ENCODE data around the gene DVL1. TPM values are rescaled to one million over a fixed set of nuclear protein-coding genes. Genes with fewer than 3 reads are reported as not detected.

DVL1 gene
- total and polyA plus RNA-seq, 9 of the 15 experiments (the other 6 are each of a cell fraction or from before 2014, with no cell fraction given), result 0.62 to 135 (median 24.3) TPM

DNA sequence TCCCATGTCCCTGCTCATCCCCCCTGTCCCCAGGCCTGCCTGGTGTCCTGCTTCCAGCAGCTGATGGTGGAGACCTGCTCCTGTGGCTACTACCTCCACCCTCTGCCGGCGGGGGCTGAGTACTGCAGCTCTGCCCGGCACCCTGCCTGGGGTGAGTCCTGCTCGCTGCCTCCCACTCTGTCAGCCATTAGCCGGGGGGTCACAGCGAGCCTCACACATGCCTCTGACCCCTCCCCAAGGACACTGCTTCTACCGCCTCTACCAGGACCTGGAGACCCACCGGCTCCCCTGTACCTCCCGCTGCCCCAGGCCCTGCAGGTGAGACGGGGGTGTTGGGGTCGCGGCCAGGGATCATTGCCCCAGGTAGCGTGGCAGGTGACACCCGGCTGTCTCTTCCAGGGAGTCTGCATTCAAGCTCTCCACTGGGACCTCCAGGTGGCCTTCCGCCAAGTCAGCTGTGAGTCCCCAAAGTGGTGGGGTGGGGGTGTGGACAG, 58.9 kb downstream of the DVL1 start (continued):
- TF ChIP-seq, protein P1, sequence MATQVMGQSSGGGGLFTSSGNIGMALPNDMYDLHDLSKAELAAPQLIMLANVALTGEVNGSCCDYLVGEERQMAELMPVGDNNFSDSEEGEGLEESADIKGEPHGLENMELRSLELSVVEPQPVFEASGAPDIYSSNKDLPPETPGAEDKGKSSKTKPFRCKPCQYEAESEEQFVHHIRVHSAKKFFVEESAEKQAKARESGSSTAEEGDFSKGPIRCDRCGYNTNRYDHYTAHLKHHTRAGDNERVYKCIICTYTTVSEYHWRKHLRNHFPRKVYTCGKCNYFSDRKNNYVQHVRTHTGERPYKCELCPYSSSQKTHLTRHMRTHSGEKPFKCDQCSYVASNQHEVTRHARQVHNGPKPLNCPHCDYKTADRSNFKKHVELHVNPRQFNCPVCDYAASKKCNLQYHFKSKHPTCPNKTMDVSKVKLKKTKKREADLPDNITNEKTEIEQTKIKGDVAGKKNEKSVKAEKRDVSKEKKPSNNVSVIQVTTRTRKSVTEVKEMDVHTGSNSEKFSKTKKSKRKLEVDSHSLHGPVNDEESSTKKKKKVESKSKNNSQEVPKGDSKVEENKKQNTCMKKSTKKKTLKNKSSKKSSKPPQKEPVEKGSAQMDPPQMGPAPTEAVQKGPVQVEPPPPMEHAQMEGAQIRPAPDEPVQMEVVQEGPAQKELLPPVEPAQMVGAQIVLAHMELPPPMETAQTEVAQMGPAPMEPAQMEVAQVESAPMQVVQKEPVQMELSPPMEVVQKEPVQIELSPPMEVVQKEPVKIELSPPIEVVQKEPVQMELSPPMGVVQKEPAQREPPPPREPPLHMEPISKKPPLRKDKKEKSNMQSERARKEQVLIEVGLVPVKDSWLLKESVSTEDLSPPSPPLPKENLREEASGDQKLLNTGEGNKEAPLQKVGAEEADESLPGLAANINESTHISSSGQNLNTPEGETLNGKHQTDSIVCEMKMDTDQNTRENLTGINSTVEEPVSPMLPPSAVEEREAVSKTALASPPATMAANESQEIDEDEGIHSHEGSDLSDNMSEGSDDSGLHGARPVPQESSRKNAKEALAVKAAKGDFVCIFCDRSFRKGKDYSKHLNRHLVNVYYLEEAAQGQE (IDR thresholded peaks at IDR 0.05; ENCODE audit: borderline replicate concordance), result peak; percentile 46
- TF ChIP-seq, protein P1 (CRISPR knock-in tag; IDR thresholded peaks at IDR 0.05; ENCODE audit: low read depth), result no peak
- TF ChIP-seq, protein P2, sequence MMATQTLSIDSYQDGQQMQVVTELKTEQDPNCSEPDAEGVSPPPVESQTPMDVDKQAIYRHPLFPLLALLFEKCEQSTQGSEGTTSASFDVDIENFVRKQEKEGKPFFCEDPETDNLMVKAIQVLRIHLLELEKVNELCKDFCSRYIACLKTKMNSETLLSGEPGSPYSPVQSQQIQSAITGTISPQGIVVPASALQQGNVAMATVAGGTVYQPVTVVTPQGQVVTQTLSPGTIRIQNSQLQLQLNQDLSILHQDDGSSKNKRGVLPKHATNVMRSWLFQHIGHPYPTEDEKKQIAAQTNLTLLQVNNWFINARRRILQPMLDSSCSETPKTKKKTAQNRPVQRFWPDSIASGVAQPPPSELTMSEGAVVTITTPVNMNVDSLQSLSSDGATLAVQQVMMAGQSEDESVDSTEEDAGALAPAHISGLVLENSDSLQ (IDR thresholded peaks at IDR 0.05), result no peak
- TF ChIP-seq, protein P3, sequence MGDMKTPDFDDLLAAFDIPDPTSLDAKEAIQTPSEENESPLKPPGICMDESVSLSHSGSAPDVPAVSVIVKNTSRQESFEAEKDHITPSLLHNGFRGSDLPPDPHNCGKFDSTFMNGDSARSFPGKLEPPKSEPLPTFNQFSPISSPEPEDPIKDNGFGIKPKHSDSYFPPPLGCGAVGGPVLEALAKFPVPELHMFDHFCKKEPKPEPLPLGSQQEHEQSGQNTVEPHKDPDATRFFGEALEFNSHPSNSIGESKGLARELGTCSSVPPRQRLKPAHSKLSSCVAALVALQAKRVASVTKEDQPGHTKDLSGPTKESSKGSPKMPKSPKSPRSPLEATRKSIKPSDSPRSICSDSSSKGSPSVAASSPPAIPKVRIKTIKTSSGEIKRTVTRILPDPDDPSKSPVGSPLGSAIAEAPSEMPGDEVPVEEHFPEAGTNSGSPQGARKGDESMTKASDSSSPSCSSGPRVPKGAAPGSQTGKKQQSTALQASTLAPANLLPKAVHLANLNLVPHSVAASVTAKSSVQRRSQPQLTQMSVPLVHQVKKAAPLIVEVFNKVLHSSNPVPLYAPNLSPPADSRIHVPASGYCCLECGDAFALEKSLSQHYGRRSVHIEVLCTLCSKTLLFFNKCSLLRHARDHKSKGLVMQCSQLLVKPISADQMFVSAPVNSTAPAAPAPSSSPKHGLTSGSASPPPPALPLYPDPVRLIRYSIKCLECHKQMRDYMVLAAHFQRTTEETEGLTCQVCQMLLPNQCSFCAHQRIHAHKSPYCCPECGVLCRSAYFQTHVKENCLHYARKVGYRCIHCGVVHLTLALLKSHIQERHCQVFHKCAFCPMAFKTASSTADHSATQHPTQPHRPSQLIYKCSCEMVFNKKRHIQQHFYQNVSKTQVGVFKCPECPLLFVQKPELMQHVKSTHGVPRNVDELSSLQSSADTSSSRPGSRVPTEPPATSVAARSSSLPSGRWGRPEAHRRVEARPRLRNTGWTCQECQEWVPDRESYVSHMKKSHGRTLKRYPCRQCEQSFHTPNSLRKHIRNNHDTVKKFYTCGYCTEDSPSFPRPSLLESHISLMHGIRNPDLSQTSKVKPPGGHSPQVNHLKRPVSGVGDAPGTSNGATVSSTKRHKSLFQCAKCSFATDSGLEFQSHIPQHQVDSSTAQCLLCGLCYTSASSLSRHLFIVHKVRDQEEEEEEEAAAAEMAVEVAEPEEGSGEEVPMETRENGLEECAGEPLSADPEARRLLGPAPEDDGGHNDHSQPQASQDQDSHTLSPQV (IDR thresholded peaks at IDR 0.05), result no peak
- TF ChIP-seq CEBPG (CRISPR knock-in tag; IDR thresholded peaks at IDR 0.05) (0 out of 2 replicates have a peak, but pooled peaks have one; percentile 43), CEBPG (tag; conservative IDR thresholded peaks at IDR 0.05 in 1 of 2, IDR thresholded peaks at IDR 0.05 in 1 of 2) (no peak), TGIF2 (CRISPR knock-in tag; IDR thresholded peaks at IDR 0.05) (no peak), ZKSCAN1 (IDR thresholded peaks at IDR 0.05; ENCODE audit: low read depth, low read length) (no peak), ZNF431 (CRISPR knock-in tag; IDR thresholded peaks at IDR 0.05) (no peak), JUNB (CRISPR knock-in tag; conservative IDR thresholded peaks at IDR 0.05) (no peak), ZSCAN29 (IDR thresholded peaks at IDR 0.05) (no peak), NCOA1 (IDR thresholded peaks at IDR 0.05; ENCODE audit: low read depth) (no peak), KDM1A (IDR thresholded peaks at IDR 0.05) (no peak), ZFP30 (CRISPR knock-in tag; IDR thresholded peaks at IDR 0.05; ENCODE audit: borderline replicate concordance) (no peak)
- TF ChIP-seq, protein P4, sequence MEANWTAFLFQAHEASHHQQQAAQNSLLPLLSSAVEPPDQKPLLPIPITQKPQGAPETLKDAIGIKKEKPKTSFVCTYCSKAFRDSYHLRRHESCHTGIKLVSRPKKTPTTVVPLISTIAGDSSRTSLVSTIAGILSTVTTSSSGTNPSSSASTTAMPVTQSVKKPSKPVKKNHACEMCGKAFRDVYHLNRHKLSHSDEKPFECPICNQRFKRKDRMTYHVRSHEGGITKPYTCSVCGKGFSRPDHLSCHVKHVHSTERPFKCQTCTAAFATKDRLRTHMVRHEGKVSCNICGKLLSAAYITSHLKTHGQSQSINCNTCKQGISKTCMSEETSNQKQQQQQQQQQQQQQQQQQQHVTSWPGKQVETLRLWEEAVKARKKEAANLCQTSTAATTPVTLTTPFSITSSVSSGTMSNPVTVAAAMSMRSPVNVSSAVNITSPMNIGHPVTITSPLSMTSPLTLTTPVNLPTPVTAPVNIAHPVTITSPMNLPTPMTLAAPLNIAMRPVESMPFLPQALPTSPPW (CRISPR knock-in tag; IDR thresholded peaks at IDR 0.05), result peak; percentile 50
